Fibroblast of lung (primary cell): ENCODE results near the gene SYNE1. TPM values are rescaled to one million over a fixed set of nuclear protein-coding genes. Genes with fewer than 3 reads are reported as not detected.

Experiments
- DNase-seq, 2 donors: peaks; one replicate each; pipeline versions ENCODE4 v3.0.0 to v3.0.0-alpha.2; 2010; ENCODE audit warnings: low read depth in 2 of 2
- H2AFZ ChIP-seq: 2 replicates; pipeline ENCODE4 v1.5.1; 2012; ENCODE audit warnings: low read length, control low read depth, inconsistent platforms
- H3K27ac ChIP-seq: 2 replicates; pipeline ENCODE4 v1.5.1; 2011; ENCODE audit warnings: low read length, control low read depth; ENCODE audit not compliant: insufficient read depth
- H3K27me3 ChIP-seq: 2 replicates; pipeline ENCODE4 v1.5.1; 2011; ENCODE audit warnings: mild to moderate bottlenecking, low read length; ENCODE audit not compliant: control insufficient read depth, insufficient read depth
- H3K36me3 ChIP-seq: 2 replicates; pipeline ENCODE4 v1.5.1; 2011; ENCODE audit warnings: low read length; ENCODE audit not compliant: control insufficient read depth, insufficient read depth
- H3K4me1 ChIP-seq: 2 replicates; pipeline ENCODE4 v1.5.1; 2011; ENCODE audit warnings: low read length; ENCODE audit not compliant: control insufficient read depth, insufficient read depth; ENCODE audit errors: extremely low read depth
- H3K4me2 ChIP-seq: 2 replicates; pipeline ENCODE4 v1.5.1; 2011; ENCODE audit warnings: low read length, control low read depth; ENCODE audit not compliant: insufficient read depth; ENCODE audit errors: extremely low read depth
- H3K4me3 ChIP-seq, 4 experiments: fragments of 200-600 bp in 1 of 4; sonication (generic) in 1 of 4; replicated peaks in 1 of 4; 2 replicates each; pipeline ENCODE4 v1.5.1; 2011 to 2016; ENCODE audit warnings: low read length in 4 of 4, low read depth in 3 of 4, mild to moderate bottlenecking in 3 of 4, control low read depth in 2 of 4, inconsistent platforms in 1 of 4, mixed read lengths in 1 of 4; ENCODE audit not compliant: insufficient read depth in 1 of 4; ENCODE audit errors: control extremely low read depth in 1 of 4
- H3K79me2 ChIP-seq: 2 replicates; pipeline ENCODE4 v1.5.1; 2012; ENCODE audit warnings: mild to moderate bottlenecking, low read length, inconsistent platforms; ENCODE audit not compliant: control insufficient read depth, insufficient read depth
- H3K9ac ChIP-seq: 2 replicates; pipeline ENCODE4 v1.5.1; 2011; ENCODE audit warnings: mild to moderate bottlenecking, low read length, control low read depth; ENCODE audit not compliant: insufficient read depth
- H3K9me3 ChIP-seq: 2 replicates; pipeline ENCODE4 v1.5.1; 2012; ENCODE audit warnings: low read depth, low read length; ENCODE audit not compliant: control insufficient read depth, insufficient read depth
- H4K20me1 ChIP-seq: 2 replicates; pipeline ENCODE4 v1.5.1; 2011; ENCODE audit warnings: low read length; ENCODE audit not compliant: control insufficient read depth, insufficient read depth; ENCODE audit errors: extremely low read depth
- CTCF ChIP-seq, 2 donors: IDR thresholded peaks in 1 of 2; conservative IDR thresholded peaks in 1 of 2; 1 replicate in 1 of 2; 2 replicates in 1 of 2; pipeline ENCODE4 v1.5.1; 2011 to 2012; ENCODE audit warnings: low read length in 2 of 2, control low read depth in 1 of 2, inconsistent platforms in 1 of 2, low read depth in 1 of 2, mild to moderate bottlenecking in 1 of 2
- EZH2 ChIP-seq: IDR thresholded peaks from 2 replicates; pipeline ENCODE4 v1.5.1; 2012; ENCODE audit warnings: low read length, control low read depth, mild to moderate bottlenecking; ENCODE audit errors: missing control alignments
- polyA plus RNA-seq, 2 donors: library from polyadenylated mRNA; depleted of rRNA in 1 of 2; stranded (reverse) in 1 of 2; unstranded in 1 of 2; fragments of >200 nt; gene quantifications; 2 replicates each; pipeline ENCODE4 v1.2.1, GENCODE V29; 2011 to 2012; ENCODE audit warnings: missing spikeins in 1 of 2
- total RNA-seq: library from RNA; depleted of rRNA; stranded (reverse); fragments of >200 nt; gene quantifications from 2 replicates; pipeline ENCODE4 v1.2.1, GENCODE V29; 2014

Gene SYNE1
- total and polyA plus RNA-seq, 2 donors (not counting 1 experiment from before 2014, with no cell fraction given), result 21.7 to 219 TPM

GRCh38 chr6:152364866-152365265 is 272.3 kb downstream of the SYNE1 start:
- DNase-seq, result no peak
- no peaks in the 10 kb centered on the region for H3K27me3 ChIP-seq
- H3K79me2 ChIP-seq, result no peaks in the 10 kb centered on the region
- peaks cover 2% of the 10 kb centered on the region for H3K4me1 ChIP-seq
- TF ChIP-seq CTCF (conservative IDR thresholded peaks at IDR 0.05 in 1 of 2, IDR thresholded peaks at IDR 0.05 in 1 of 2; ENCODE audit: low read depth in 1 of 2, low read length in 2 of 2) (no peak), EZH2 (no peak)
- no peak overlapping the region for H3K4me2 ChIP-seq
- no peak overlapping the region for H3K9ac ChIP-seq
- no peaks in the 10 kb centered on the region for H3K9me3 ChIP-seq
- H4K20me1 ChIP-seq, result no peaks in the 10 kb centered on the region
- no peak overlapping the region for H3K27ac ChIP-seq
- no peak overlapping the region for H3K4me3 ChIP-seq
- H3K36me3 ChIP-seq, result peaks cover 4% of the 10 kb centered on the region
- H2AFZ ChIP-seq, result no peak overlapping the region

GRCh38 chr6:152360034-152360433 is 277.1 kb downstream of the SYNE1 start:
- Histone ChIP-seq H4K20me1 (no peaks in the 10 kb centered on the region), H2AFZ (no peak overlapping the region), H3K27ac (no peak overlapping the region), H3K27me3 (no peaks in the 10 kb centered on the region), H3K4me2 (no peak overlapping the region), H3K79me2 (no peaks in the 10 kb centered on the region), H3K9me3 (no peaks in the 10 kb centered on the region), H3K9ac (no peak overlapping the region), H3K4me3 (no peak overlapping the region), H3K36me3 (peaks cover 3% of the 10 kb centered on the region), H3K4me1 (no peaks in the 10 kb centered on the region)
- no peak for DNase-seq
- no peak for TF ChIP-seq CTCF (conservative IDR thresholded peaks at IDR 0.05 in 1 of 2, IDR thresholded peaks at IDR 0.05 in 1 of 2; ENCODE audit: low read depth in 1 of 2, low read length in 2 of 2)
- TF ChIP-seq EZH2, result no peak

GRCh38 chr6:152356662-152357061 is 280.5 kb downstream of the SYNE1 start:
- Histone ChIP-seq H4K20me1 (no peaks in the 10 kb centered on the region), H3K4me2 (no peak overlapping the region), H3K9ac (no peak overlapping the region), H3K9me3 (no peaks in the 10 kb centered on the region), H2AFZ (no peak overlapping the region), H3K79me2 (no peaks in the 10 kb centered on the region), H3K4me3 (no peak overlapping the region), H3K4me1 (no peaks in the 10 kb centered on the region), H3K36me3 (peaks cover 11% of the 10 kb centered on the region), H3K27me3 (no peaks in the 10 kb centered on the region), H3K27ac (no peak overlapping the region)
- peak; percentile 8 to 56 for DNase-seq
- TF ChIP-seq CTCF (conservative IDR thresholded peaks at IDR 0.05 in 1 of 2, IDR thresholded peaks at IDR 0.05 in 1 of 2; ENCODE audit: low read depth in 1 of 2, low read length in 2 of 2), result peak; percentile 31 to 51
- no peak for TF ChIP-seq EZH2
